Effector CD4-positive, alpha-beta T cell (primary cell): ENCODE results near the gene TBC1D22A.

Experiments used
- DNase-seq: peaks from one replicate; pipeline ENCODE4 v3.0.0-alpha.2; 2020

TBC1D22A gene

DNA sequence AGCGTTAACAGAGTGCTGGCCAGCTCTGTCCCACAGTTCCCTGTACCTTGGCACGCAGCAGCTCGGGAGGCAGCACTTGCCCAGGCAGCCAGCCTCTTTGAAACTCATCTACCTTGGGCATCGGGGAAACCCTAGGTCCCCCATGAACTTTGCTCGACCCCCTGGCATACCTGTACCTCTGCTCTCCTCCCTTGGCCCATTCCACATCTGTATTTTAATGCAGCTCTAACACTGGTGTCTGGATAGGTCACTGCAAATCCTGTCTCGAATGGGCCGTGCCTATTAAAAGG is 304.1 kb downstream of the TBC1D22A start:
- no peak for DNase-seq

DNA sequence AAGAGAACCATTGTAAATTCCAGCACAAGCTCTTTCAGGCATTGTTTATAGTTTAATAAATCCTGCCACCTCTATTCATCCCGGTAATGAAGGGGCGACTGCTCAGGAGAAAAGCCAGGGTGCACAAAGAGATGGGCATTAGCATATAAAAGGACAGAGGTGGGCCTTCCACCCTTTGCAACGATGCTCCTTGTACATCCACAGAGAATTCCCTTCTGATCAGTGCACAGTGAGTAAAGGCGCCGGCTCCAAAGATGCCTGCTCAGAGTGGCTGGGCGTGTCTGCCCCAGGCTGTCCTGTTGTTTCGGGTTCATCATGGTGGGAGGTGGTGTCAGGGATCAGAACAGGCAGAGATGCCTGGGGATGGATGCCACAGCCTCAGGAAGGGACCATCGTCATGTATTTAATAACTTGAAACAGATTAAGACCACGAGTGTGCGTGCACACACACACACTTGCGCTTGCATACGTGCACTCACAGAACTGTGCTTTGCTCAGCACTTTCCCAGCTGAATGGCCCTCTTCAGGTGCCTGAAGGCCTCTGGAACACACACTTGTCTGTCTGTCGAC is 305.0 kb downstream of the TBC1D22A start:
- no peak for DNase-seq

DNA sequence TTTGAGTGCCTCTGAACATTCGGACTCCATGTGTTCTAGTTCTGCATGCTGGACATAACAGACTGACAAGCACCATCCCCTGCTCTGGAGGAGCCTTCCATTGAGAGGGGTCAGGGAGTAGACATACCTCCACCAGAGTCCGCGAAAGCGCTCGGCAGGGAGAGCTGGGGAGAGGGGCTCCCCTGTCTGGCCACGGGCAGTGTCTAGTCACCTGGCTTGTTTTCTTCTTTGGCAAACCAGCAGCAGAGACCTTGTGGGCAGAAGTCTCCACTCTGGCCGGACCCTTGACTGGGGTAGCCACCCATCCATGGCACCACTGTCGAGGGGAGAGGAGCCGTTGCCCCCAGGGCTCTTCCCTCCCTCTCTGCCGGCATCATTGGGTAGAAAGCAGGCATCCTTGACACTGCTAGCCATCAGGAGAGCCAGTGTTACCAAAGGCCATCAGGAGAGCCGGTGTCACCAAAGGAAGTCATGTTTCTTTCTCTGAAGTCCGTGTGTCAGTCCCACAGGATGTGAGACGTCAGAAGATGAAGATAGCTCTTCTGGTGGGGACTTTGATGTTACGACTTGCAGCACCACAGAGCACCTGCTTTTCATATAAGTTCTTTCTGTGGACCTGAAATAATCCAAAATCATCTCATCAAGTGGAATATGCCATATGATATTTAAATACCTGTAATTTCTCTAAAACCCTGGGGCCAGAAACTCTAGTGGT is 305.6 kb downstream of the TBC1D22A start:
- DNase-seq: no peak

DNA sequence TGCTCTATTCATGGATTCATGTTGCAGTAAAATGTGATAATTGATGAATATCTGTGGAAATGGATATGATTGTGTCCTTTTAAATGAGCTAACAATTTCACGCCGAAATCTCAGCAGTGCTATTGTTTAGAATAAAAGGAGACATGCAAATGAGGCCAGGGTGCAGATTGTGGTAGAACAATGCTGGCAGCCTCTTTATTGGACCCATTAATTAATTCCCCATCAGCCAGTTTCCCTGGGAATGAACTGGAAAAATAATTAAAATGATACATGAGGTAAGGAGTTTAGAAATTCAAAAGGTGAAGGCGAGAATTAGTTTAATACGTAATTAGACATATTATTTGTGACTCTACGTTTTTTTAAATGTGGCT is 306.2 kb downstream of the TBC1D22A start:
- DNase-seq: no peak

DNA sequence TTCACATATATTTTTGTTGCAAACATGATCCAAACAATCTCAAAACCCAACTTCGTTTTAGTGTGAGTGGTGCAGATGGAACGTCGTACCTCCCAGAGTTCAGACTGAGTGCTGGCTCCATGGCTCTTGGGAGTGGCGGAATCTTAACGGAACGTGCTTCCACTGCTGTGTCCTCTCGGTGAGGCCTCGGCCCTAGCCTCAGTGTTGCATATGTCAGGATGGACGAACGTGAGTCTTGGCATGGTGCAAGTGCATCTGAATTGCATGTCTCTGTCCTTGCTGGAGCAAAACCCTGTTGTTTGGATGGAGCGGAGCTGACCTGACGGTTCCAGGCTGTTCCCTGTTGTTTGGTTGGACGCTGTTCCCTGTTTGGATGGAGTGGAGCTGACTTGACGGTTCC is 306.8 kb downstream of the TBC1D22A start:
- DNase-seq: no peak

DNA sequence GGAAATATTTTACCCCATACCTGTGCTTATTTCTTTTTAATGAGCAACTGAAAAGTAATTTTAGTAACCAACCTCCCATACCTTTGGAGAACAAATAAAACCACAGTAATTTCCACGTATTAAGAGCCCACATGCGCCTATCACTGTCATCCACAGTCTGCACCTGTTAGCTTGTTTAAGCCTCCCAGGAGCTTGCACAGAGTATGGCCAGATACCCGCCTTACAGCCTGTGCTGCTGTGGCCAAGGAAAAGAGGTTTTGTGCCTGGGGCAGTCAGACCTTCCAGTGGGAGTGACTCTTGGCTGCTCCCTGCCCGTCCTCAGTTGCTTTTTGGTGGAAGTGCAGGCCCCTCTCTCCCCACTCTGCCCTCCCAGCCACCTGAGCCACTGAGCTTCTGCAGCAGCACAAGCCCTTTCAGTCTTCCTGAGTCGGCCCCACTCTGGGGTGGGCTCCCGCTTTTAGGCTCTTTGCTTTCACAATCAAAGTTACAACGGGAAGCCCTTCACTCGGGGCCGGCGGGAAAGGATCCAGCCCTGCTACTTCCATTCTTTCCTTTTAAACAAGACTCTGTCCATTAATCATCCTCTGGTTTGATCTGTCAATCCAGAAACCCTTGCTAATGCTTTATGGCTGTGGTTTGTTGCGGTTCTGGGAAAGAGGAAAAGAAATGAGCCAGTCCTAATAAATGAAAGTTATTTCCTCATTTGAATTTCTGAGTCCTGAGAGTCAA is 308.8 kb downstream of the TBC1D22A start:
- no peak for DNase-seq

DNA sequence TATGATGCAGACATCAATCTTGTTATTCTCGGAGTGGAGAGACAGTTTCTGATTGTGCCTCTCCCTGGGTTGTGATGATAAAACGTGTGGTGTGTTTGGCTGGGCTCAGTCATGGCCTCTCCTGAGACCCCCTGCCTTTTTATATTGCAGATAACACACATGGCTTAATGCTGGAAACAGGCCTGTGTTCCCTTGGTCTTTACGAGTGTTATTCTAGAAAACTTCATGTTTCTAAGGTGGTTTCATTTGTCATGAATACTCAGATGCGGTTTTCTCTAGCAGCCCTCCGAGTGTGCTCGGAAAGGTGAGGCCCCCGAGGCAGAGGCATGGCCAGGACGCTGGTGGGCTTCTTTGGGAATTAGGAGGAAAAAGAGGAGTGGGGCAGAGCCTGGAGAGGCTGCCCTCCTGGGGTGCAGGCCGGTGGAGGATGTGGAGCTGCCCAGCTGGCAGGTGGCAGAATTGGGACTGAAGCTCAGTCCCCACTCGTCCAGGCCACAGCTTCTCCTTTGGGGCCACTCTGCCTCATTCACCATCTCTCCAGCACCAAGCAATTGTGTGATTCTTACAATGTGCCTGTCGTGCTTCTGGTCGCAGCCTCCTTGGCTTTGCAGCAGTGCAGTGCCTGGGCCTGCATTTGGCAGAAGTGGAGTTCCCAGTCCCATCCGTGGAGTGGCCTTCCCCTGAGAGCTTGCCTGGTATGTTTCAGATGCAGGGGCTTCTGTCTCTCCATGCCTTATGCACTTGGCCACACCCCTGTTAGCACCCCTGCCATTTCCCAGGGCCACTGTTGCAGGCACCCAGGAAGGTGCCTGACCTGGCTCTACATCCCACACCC is 309.6 kb downstream of the TBC1D22A start:
- no peak for DNase-seq

DNA sequence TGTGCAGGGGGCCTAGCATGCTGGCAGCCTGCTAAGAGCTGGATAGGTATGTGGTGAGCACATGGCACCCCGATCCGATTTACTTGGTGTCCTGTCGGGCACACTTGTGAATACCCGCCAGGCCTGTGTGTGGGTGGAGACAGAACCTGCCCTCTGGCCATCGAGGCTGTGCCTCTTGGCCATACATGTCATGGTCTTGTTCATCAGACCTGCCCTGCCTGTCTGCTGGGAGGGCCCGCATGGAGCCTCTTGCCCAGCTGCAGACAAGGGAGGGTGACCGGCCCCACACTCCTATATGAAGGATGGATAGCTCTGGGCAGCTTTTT is 310.2 kb downstream of the TBC1D22A start:
- DNase-seq: no peak

DNA sequence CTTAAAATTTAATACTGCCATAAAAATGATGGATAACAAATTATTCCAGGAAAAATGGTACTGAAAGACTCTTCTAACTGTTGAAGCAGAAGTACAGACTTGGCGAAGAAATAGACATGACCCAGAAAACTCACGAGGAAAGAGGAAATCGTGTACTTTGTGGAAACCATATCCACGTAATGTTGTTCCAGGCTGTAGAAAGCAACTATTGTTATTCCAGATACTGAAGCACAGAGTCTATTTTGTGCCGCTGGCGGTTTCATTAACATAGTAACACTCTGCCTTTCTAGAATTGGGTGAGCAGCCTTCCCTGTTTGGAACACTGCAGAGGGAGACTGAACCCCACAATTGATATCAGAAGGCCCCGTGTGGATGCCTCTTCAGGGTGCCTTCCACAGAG is 310.6 kb downstream of the TBC1D22A start:
- no peak for DNase-seq

DNA sequence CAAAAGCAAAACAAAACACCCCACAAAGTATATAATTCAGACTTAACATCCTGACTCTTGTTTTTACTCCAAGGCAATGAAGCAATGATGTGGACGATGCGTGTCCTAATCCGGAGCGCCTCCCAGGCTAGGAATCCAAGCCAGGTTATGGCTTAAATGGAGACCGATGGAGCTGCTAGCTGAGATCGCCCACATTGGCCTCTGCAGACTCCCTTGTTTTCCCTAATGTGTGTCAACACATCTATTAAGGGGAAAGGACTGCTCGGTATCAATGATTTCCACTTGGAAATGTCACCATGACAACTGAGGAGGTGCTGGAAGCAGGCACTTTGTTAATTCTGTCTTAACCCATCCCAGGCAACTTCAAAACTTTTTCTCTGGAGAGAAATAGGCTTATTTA is 311.7 kb downstream of the TBC1D22A start:
- DNase-seq: no peak

DNA sequence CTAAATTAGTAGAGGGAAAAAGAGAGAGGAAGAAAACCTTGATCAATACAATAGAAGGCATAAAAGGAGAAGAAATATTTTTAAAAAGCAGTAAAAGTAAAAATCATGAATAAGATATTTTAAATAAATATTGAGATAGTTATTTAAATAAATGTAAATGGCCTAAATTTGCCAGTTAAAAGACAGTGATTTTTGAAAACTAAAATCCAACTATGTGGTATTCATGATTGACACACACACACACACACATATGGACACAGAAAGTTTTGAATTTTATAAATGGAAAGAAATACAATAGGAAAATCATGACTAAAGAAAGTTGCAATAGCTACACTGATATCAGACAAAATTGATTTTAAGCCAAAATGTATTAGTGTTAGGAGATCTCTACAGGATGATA is 313.1 kb downstream of the TBC1D22A start:
- no peak for DNase-seq

DNA sequence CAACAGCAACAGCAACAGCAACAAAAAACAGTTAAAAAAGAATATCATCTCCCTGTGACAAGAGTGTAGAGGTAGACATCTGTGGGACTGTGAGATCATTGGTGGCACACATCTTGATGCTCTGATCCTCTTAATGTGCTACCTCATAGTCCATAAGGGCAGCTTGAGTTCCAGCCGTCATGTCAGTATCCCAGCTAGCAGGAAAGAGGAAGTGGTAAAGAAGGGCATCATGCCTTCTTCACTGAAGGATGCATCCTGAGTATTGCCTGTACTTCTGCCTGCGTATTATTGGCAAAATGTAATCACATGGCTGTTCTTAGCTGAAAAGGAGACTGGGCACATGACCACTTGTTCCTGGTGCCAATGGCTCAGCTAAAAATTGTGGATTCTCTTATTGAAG is 314.3 kb downstream of the TBC1D22A start:
- DNase-seq: no peak

DNA sequence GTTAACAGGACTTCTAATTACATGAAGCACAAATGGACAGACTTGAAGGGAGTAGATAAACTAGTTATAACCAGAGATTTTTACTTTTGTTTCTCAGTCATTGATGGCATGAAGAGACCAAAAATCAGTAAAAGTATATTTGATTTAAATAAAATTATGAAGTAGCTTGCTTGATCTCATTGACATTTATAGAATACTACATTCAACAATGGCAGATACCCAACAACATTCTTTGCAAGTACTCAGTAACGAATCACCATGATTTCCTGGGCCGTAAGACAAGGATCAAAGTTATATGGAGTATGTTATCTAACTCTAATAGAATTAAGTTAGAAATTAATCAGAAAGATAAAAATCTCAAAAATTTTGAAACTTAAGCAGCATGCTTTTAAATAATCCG is 317.6 kb downstream of the TBC1D22A start:
- no peak for DNase-seq

DNA sequence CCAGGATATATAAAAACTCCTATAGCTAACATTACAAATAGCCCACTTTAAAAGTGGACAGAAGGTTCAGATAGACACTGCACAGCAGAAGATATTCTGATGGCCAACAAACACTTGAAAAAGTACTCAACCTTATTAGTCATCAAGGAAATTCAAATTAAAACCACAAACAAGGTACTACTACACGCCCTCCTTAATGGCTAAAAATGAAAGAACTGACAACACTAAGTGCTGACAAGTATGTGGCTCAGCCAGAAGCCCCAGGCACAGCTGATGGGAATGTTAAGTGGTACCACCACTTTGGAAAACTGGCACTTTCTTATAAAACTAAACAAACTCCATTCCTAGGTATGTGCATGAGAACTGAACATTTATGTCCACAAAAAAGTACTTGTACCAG is 320.1 kb downstream of the TBC1D22A start:
- DNase-seq: no peak

DNA sequence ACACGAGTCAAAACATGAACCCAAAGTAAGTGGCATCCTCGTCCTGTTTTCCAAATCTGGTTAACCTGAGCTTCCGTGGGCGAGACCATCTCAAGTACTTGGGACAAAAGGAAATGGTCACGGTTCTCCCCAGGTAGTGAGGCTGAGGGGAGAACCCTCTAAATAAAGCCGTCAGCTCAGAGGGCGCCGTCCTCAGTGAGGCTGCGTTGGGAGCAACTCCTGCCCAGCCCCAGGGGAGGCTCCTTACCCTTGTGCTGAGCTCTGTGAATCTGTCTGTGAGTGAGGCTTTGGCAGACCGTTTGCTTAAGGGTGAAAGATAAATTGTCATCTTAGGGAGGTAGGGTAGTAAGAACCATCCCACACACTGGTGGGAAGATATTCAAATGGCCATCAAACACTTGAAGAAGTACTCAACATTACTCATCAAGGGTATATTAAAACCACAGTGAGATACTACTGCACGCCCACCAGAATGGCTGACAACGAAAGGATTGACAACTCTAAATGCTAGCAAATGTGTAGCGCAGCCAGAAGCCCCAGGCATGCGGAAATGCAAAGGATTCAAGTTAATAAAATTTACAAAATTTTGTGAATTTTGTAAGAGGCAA is 321.0 kb downstream of the TBC1D22A start:
- no peak for DNase-seq

DNA sequence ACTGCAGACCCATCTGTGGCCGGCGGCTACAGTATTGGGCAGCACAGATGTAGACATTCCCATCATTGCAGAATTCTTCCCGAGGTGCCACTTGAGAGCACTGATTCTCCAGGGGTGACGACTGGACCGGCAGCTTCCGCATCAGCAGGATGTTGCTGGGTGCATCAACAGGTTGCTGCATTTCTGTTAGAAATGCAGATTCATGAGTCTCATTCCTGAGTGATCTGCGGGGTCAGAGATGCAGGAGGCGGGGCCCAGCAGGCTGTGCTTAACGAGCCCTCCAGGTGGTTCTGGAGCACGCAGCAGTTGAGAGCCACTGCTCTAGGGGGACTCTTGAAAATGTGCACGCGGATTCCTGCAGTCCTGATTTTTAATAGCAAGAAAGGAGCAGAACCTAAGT is 321.8 kb downstream of the TBC1D22A start:
- DNase-seq: no peak

DNA sequence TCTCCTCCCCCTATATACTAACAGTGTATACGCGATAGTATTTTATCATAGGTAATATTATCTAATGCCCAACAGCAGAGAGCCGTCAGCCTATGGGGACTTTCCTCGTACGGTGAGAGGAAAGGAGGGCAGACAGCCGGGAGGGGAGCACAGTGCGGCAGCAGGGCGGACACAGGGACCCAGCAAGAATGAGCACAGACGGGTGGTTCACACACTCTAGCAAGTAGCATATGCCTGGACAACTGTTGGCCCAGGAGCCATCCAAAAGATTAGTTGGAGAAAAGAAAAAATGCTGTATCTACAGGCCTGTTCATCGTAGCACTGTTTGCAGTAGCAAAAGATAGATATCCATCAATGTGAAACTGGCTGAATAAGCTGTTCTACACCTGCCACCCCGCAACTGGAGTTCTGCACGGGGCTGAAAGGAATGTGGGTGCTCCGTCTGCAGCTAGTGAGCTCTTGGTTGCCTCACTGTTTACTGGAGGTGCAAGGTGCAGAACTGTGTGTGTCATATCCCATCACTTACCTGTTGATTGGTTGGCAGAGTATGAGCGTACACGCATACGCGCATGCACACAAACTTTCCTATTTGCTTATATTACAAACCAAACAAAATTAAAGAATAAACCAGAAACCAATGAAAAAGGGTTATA is 324.3 kb downstream of the TBC1D22A start:
- no peak for DNase-seq

DNA sequence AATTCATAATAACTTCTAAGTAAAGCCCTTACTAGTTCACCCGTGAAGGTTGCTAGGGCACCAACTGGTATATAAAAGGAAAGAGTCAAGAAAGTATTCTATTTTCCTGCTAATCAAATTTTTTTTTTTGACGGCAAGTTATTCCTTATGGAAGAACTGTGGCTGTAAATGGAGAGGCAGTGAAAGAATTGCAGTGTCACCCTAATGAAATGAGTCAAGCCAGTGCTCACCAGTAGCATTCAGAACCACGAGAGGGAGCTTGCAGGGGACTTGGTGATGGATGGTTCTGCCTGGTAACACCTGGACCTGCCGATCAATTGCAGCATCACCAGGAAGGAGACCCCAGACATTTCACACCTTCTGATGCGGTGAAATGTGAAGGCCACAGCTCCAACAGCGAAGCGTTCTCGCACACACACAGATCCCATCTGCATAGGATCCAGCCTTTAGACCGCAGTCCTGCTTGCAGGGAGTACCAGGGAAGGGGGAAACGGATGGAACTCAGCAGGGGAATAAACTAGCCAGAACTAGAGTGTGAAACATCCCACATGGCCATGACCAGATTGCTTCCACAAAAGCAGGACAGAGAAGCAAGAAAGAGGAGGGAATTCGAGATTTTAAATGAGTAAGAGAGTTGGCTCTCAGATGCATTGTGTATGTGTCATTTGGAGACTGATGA is 326.2 kb downstream of the TBC1D22A start:
- no peak for DNase-seq

DNA sequence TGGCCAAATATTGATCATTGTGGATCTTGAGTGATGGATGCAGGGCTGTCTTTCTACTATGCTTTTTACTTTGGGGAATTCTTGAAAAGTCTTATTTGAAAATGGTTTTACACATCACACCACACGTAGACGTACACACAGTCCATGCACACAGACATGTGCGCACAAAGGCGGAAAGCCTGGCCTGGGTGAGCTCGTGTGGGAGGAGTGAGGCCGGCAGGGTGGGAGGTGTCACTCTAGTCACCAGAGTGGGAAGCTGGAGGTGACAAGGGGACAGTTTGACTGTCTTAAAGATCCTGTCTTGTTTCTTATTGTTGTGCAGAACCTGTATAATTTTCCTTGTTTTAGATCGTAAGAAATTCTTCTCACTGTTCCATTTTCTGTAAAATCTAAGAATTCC is 326.9 kb downstream of the TBC1D22A start:
- DNase-seq: no peak

DNA sequence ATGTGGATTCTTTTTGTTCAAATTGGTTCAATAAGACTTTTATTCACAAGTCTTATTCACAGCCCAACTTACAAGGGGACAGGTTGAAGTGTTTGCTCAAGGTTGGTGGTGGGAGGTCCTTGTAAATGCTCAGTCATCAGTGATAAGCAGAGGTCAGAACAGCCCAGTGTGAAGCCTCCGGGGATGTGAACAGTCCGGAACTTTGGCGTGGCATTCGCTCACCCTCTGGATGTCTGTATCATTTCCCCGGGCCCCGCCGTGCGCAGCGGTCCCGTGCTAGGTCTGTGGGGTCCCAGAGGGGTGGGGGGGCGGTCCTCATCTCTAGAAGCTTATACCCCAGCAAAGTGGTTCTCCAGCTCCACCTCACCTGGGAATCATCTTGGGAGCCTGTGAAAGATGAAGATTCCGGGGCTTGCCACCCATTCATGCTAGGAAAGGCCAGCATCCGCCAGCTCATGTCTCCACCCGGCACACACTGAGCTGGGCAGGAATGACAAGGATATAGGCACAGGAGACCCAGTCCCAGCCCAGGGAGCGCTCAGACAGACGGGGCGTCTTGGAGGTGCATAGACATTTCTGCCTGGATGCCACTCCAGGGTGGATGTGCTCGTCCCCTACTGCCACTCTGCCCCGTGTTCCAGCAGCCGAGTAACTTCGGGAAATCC is 327.5 kb downstream of the TBC1D22A start:
- no peak for DNase-seq

DNA sequence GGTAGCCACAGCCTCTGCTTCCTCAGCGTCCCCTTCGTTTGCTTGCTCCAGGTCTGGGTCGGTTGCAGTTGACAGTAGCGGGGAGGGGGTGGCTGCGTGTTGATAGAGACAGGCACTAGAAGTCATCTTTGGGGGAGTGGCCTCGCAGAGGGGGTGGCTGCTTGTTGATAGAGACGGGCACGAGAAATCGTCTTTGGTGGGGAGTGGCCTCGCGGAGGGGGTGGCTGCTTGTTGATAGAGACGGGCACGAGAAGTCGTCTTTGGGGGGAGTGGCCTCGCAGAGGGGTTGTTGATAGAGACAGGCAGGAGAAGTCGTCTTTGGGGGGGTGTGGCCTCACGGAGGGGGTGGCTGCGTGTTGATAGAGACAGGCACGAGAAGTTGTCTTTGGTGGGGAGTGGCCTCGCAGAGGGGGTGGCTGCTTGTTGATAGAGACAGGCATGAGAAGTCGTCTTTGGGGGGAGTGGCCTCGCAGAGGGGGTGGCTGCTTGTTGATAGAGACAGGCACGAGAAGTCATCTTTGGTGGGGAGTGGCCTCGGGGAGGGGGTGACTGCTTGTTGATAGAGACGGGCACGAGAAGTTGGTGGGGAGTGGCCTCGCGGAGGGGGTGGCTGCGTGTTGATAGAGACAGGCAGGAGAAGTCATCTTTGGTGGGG is 328.3 kb downstream of the TBC1D22A start:
- DNase-seq: peak; percentile 36
